Choroid plexus epithelial cell (primary cell): Measurements from ENCODE around the gene RAD51B.
"Not testable (repeated sequence)": the region's sequence is repeated elsewhere in the genome, so short reads cannot be mapped to it uniquely, and the experiment has no call there.

Experiments used
- DNase-seq: peaks from one replicate; pipeline ENCODE4 v3.0.0-alpha.2; 2010; ENCODE audit warnings: low read depth
- H3K4me3 ChIP-seq: 2 replicates; pipeline ENCODE4 v1.5.1; 2011; ENCODE audit warnings: low read depth, mild to moderate bottlenecking, control low read depth, low read length, moderate library complexity
- TF ChIP-seq, protein P1 (sequence below): conservative IDR thresholded peaks from 2 replicates; pipeline ENCODE4 v1.5.1; 2011; ENCODE audit warnings: low read depth, mild to moderate bottlenecking, control low read depth, inconsistent platforms, low read length, moderate library complexity

The RAD51B gene

DNA sequence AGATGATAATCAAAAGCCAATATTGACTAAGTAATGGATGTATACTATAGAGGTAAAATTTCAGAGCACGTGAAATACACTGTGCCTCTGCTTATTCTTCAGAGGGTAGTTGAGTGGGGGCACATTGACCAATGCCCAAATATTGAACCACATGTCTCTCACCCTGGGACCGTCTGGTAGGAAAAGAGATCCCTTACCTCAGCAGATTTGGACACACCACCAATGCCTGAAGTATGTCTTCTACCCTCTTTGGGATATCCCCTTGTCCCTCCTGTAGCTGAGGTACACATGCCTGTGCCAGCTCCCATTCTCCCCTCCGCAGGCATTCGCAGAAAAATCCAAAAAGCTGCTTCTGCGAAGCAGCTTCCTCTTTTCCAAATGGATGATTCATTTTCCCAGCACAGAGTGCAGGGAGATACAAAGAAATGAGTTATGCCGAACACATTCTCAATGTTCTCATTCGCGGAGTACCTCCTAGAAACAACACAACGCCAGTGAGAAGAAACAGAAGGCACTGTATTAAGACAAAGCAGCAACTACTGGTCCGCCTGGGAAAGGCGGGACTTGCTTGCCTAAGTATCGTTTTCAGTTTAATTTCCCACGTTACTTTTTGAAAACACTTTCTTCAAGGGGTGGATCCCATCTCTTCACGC lies 3.9 kb upstream of the RAD51B start:
- DNase-seq: peak; percentile 75
- TF ChIP-seq, protein P1, sequence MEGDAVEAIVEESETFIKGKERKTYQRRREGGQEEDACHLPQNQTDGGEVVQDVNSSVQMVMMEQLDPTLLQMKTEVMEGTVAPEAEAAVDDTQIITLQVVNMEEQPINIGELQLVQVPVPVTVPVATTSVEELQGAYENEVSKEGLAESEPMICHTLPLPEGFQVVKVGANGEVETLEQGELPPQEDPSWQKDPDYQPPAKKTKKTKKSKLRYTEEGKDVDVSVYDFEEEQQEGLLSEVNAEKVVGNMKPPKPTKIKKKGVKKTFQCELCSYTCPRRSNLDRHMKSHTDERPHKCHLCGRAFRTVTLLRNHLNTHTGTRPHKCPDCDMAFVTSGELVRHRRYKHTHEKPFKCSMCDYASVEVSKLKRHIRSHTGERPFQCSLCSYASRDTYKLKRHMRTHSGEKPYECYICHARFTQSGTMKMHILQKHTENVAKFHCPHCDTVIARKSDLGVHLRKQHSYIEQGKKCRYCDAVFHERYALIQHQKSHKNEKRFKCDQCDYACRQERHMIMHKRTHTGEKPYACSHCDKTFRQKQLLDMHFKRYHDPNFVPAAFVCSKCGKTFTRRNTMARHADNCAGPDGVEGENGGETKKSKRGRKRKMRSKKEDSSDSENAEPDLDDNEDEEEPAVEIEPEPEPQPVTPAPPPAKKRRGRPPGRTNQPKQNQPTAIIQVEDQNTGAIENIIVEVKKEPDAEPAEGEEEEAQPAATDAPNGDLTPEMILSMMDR: no peak
- H3K4me3 ChIP-seq: peak overlapping the region; percentile 76

DNA sequence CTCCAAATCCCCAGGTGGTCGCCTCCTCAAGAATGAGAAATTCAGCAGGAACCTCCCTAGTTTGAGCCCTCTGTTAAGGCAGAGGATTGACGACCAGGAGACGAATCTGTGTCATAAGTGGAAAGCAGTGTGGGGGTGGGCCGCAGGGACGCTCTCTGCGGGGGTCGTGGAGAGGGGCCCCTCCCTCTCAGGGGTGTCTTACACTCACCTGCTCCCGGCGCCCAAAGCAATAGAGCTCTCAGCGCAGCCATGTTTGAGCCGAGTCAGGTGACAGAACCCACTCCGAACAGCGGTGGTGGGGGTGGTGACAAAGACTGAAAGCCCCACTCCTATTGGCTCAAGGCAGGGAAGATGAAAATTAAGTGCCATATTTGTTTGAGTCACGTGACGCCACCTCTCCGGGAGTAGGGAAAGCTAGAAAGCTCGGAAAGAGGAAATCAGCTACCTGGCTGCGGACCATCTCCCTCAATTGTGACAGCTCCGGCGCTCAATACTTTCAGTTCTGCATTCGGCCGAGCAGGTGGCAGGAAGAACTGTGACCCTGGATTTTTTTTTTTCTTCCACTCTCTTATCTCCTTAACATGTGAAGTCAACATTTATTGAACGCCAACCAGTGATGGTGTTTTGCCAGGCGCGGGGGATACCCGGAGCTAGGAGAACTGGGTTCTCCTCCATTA lies 3.1 kb upstream of the RAD51B start, which contains the start of gene ZFYVE26:
Gene ZFYVE26, minus strand, starts transcription at position 265 of the 677 bp plus-strand sequence. CDS start 627 bp downstream, outside the sequence.
- DNase-seq: peak; percentile 97
- TF ChIP-seq, protein P1: no peak

DNA sequence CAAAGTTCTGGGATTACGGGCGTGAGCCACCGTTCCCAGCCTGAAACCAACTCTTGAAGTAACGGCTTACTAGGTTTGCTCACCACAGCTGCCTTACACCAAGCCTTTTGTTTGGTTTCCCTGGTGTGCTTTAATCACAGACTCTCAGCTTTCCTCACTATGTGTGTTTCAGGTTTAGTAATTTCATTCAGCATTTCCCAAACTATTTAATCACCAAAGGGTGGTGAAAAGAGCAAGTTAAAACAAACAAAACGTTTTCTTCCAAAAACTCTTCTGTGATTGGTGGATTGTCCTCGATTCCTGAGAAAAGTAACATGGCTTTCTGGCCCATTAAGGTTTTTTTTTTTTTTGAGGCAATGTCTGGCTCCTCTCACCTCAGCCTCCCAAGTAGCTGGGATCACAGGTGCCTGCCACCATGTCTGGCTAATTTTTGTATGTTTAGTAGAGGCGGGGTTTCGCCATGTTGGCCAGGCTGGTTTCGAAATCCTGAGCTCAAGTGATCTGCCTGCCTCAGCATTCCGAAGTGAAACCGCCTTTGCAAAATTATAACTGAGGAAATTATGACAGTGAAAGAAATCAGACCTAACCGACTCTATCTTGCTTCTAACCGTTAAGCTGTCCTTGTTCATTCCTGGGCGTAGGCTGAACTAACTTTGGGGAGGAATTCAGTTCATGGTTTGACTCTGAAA lies 1.7 kb upstream of the RAD51B start:
- TF ChIP-seq, protein P1: no peak
- H3K4me3 ChIP-seq: no peak overlapping the region
- DNase-seq: no peak

More for the DNA sequence above, 3.1 kb upstream of the RAD51B start, which contains the start of gene ZFYVE26:
- H3K4me3 ChIP-seq: peak within 1 kb of the TSS; percentile 76

DNA sequence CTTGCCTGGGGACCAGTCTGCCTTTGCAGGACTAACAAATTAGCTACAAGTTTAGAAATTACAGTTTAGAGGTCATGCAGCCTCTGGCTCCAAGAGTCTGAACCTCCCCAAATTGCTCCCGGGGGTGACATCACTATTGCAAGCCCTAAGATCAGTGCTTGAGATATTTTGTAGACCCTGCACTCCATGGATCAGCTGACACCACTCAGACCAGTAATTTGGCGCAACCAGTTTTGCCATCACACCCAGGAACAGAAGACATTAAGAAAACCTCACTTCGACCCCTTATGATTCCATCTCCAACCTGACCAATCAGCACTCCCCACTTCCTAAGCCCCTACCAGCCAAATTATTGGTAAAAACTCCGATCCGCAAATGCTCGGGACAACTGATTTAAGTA lies 1.1 kb upstream of the RAD51B start:
- DNase-seq, H3K4me3 ChIP-seq: not testable (repeated sequence)

DNA sequence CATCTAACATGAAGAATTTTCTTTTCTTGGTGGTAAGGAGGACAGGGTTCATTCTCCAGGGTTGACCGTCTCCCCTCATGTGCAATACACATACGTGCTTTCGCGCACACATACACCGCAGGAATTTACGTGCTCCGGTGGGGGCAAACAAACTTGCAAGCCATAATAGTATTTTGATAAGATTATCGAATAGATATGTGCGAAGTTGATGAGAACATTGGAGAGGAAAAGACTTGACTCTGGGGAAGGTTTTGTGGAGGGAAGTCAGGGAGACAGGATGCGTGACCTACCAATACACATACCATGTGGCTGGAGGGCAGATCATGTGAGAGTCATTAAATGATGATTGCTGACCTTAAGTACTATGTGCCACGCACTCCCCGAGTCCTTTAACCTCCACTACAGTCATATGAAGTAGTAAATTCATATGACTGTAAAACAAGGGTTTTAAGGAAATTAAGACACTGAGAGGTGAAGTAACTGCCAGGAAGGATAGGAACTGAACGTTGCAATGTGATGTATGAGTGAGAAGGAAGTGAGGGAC lies 921 bp downstream of the RAD51B start:
- peak; percentile 53 for DNase-seq

DNA sequence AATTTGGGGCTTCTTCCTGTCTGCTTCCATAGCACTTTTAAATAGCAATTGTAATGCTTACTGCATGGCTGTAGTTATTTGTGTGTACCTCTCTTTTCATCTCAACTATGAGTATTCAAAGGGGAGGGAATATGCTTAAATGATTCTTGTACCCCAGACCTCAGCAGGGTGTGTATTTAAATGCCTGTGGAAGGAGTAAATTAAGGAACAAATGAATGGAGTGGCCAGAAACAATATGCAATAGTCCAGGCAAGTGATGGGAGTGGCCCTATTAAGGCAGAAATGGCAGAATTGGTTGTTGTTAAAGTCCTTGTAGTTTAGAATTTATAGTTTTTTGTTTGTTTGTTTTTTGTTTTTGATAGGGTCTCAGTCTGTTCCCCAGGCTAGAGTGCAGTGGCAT lies 1.5 kb downstream of the RAD51B start:
- TF ChIP-seq, protein P1: no peak
- no peak overlapping the region for H3K4me3 ChIP-seq
- DNase-seq: no peak

More for the DNA sequence above, 921 bp downstream of the RAD51B start:
- peak overlapping the region; percentile 68 for H3K4me3 ChIP-seq
- TF ChIP-seq, protein P1: no peak

DNA sequence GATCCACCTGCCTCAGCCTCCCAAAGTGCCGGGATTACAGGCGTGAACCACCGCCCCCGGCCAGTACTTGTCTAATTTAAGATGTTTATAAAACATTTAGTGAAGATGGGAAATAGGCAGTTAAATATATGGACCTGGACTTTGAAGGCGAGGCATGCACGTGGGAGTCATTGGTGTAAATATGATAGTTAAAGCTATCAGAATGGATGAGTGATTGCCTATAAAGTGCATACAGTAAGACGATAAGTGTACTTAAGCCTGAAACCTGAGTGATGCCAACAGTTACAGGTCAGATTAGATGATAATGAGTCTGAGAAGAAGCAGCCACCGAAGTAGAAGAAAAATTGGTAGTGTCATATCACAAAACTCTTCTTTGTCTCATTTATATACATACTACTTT lies 11.5 kb downstream of the RAD51B start:
- TF ChIP-seq, protein P1: no peak
- H3K4me3 ChIP-seq: no peak overlapping the region
- DNase-seq: no peak
